Measurements from ENCODE around the gene WDFY3. TPM values are rescaled to one million over a fixed set of nuclear protein-coding genes. Genes with fewer than 3 reads are reported as not detected.
A peak's percentile ranks its signal among the peaks of the same experiment; 100 is the strongest.

Gene WDFY3
- polyA plus RNA-seq, 1 of the 3 experiments (the other 2 are of a cell fraction) = 13.8 TPM

GRCh38 chr4:84958434-84958833 is 8.1 kb downstream of the WDFY3 start:
- H3K4me3 ChIP-seq (ENCODE audit: low read depth in 2 of 2, low read length in 1 of 2) = no peak overlapping the region
- CTCF ChIA-PET = no interaction called here

GRCh38 chr4:84957514-84958420 is 8.7 kb downstream of the WDFY3 start:
- peaks cover 79% of the 10 kb centered on the region for H4K20me1 ChIP-seq (ENCODE audit: insufficient read depth)
- WGBS (ENCODE audit: low lambda C conversion rate) = 70% methylated on average over 4 of the region's 4 CpGs
- DNase-seq = no peak
- peaks cover 100% of the 10 kb centered on the region for H3K79me2 ChIP-seq (ENCODE audit: insufficient read depth)
- H3K4me1 ChIP-seq (ENCODE audit: control insufficient read depth in 1 of 2, insufficient read depth in 2 of 2, low read depth in 1 of 2, low read length in 1 of 2) = peaks cover 0 to 6% of the 10 kb centered on the region in 2 experiments; a peak in 3 of 4 replicates
- ChIA-PET CTCF (no interaction called here), POLR2A (no interaction called here)
- no peak overlapping the region for H2AFZ ChIP-seq (ENCODE audit: low read depth)
- 0 out of 4 replicates have a peak overlapping the region, but pooled peaks of 1 of the 2 experiments have one; percentile 8 for H3K27ac ChIP-seq (ENCODE audit: low read depth in 2 of 2, low read length in 1 of 2)
- H3F3A ChIP-seq (replicated peaks; ENCODE audit: insufficient read depth) = peaks cover 8% of the 10 kb centered on the region
- H3K9me3 ChIP-seq = no peaks in the 10 kb centered on the region
- H3K9me2 ChIP-seq = no peaks in the 10 kb centered on the region
- H3K4me3 ChIP-seq (ENCODE audit: low read depth in 2 of 2, low read length in 1 of 2) = no peak overlapping the region
- H3K27me3 ChIP-seq (ENCODE audit: insufficient read depth) = no peaks in the 10 kb centered on the region
- H3K4me2 ChIP-seq = no peak overlapping the region
- no peaks in the 10 kb centered on the region for H3K36me3 ChIP-seq (replicated peaks in 1 of 2; ENCODE audit: control insufficient read depth in 1 of 2, insufficient read depth in 2 of 2, low read length in 1 of 2)
- TF ChIP-seq EZH2phosphoT487 (IDR thresholded peaks at IDR 0.05; ENCODE audit: borderline replicate concordance, low read depth) = no peak
- TF ChIP-seq PBX3 (IDR thresholded peaks at IDR 0.05) = peak; percentile 40
- TF ChIP-seq SMC3 (IDR thresholded peaks at IDR 0.05; ENCODE audit: low read depth, low read length) = no peak
- TF ChIP-seq FOXM1 (IDR thresholded peaks at IDR 0.05; ENCODE audit: low read depth) = no peak
- TF ChIP-seq TCF12 (IDR thresholded peaks at IDR 0.05) = peak; percentile 36; the same call in 1 of the 2 replicates
- no peak overlapping the region for H3K9ac ChIP-seq

More at GRCh38 chr4:84958434-84958833, 8.1 kb downstream of the WDFY3 start:
- H3K4me2 ChIP-seq = no peak overlapping the region
- DNase-seq = no peak
- H4K20me1 ChIP-seq (ENCODE audit: insufficient read depth) = peaks cover 80% of the 10 kb centered on the region
- H3K36me3 ChIP-seq (replicated peaks in 1 of 2; ENCODE audit: control insufficient read depth in 1 of 2, insufficient read depth in 2 of 2, low read length in 1 of 2) = peaks cover 0 to 3% of the 10 kb centered on the region in 2 experiments
- peaks cover 0 to 6% of the 10 kb centered on the region in 2 experiments; a peak in 3 of 4 replicates for H3K4me1 ChIP-seq (ENCODE audit: control insufficient read depth in 1 of 2, insufficient read depth in 2 of 2, low read depth in 1 of 2, low read length in 1 of 2)
- no peaks in the 10 kb centered on the region for H3K9me3 ChIP-seq
- TF ChIP-seq IRF3 (IDR thresholded peaks at IDR 0.05; ENCODE audit: low read depth, low read length) (no peak), USF2 (IDR thresholded peaks at IDR 0.05; ENCODE audit: borderline replicate concordance, low read depth, low read length) (no peak), ELF1 (IDR thresholded peaks at IDR 0.05) (no peak), TAF1 (IDR thresholded peaks at IDR 0.05; ENCODE audit: borderline replicate concordance, low read depth, low read length) (no peak), FOXM1 (IDR thresholded peaks at IDR 0.05; ENCODE audit: low read depth) (no peak), TEAD4 (IDR thresholded peaks at IDR 0.05; ENCODE audit: borderline replicate concordance, insufficient read depth) (no peak)
- H3K27me3 ChIP-seq (ENCODE audit: insufficient read depth) = no peaks in the 10 kb centered on the region
- peaks cover 8% of the 10 kb centered on the region for H3F3A ChIP-seq (replicated peaks; ENCODE audit: insufficient read depth)
- POLR2A ChIA-PET = no interaction called here
- peaks cover 100% of the 10 kb centered on the region for H3K79me2 ChIP-seq (ENCODE audit: insufficient read depth)
- H3K27ac ChIP-seq (ENCODE audit: low read depth in 2 of 2, low read length in 1 of 2) = no peak overlapping the region
- H3K9ac ChIP-seq = no peak overlapping the region
- no peak overlapping the region for H2AFZ ChIP-seq (ENCODE audit: low read depth)
- no peaks in the 10 kb centered on the region for H3K9me2 ChIP-seq

All from SK-N-SH (cell line).